GM12801 (cell line): Measurements from ENCODE around the gene TMEM17.

Source experiments
- TF ChIP-seq, protein P1 (sequence below): IDR thresholded peaks from one replicate; pipeline ENCODE4 v1.5.1; 2011; ENCODE audit warnings: control low read depth; ENCODE audit not compliant: insufficient read length; ENCODE audit errors: extremely low read depth

TMEM17 gene

GRCh38 chr2:62458671-62459081 lies 47.3 kb downstream of the TMEM17 start:
- TF ChIP-seq, protein P1, sequence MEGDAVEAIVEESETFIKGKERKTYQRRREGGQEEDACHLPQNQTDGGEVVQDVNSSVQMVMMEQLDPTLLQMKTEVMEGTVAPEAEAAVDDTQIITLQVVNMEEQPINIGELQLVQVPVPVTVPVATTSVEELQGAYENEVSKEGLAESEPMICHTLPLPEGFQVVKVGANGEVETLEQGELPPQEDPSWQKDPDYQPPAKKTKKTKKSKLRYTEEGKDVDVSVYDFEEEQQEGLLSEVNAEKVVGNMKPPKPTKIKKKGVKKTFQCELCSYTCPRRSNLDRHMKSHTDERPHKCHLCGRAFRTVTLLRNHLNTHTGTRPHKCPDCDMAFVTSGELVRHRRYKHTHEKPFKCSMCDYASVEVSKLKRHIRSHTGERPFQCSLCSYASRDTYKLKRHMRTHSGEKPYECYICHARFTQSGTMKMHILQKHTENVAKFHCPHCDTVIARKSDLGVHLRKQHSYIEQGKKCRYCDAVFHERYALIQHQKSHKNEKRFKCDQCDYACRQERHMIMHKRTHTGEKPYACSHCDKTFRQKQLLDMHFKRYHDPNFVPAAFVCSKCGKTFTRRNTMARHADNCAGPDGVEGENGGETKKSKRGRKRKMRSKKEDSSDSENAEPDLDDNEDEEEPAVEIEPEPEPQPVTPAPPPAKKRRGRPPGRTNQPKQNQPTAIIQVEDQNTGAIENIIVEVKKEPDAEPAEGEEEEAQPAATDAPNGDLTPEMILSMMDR: no peak

GRCh38 chr2:62458206-62458641 lies 47.8 kb downstream of the TMEM17 start:
- TF ChIP-seq, protein P1: no peak

GRCh38 chr2:62457556-62457955 lies 48.4 kb downstream of the TMEM17 start:
- TF ChIP-seq, protein P1: no peak

DNA sequence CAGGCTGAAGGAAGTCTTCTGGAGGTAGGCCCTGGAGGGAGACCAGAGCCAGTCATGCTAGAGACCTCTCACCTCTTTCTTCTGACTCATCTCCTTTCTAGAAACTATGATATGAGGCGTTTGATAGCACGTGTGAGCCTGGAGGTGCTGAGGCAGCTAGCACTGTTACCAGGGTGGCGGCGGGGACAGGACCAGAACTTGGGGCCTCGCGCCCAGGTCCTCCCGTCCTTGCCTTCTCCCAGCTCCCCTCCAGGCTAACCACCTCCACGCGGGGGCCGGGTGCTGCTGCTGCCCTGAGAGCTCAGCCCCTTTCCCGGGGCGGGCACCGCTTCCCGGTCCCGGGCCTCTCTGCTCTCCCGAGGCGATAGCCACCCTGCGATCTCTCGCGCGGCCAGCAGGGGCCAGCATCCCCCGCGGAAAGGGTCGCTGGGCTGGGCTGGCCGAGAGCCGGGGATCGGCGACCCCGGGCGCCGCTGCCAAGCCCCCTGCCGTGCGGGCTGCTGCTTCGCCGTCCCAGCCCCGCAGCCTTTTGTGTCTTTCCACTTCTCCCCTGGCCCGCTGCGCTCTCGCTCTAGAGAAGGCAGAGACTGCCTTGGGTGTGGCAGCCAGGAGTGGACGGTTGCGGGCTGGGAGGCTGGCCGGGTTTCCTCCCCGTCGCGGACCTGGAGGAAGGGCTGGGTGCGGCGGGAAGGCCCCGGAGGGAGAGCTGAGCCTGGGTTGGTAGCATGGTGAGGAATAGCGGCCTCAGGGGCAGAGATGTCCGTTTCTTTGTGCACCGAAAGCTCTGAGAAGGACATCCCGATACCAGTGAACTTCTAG lies 49.1 kb downstream of the TMEM17 start:
- TF ChIP-seq, protein P1: no peak

- TF ChIP-seq, protein P1: no peak
Measured at GRCh38 chr2:62455957-62456692, 49.9 kb downstream of the TMEM17 start.

DNA sequence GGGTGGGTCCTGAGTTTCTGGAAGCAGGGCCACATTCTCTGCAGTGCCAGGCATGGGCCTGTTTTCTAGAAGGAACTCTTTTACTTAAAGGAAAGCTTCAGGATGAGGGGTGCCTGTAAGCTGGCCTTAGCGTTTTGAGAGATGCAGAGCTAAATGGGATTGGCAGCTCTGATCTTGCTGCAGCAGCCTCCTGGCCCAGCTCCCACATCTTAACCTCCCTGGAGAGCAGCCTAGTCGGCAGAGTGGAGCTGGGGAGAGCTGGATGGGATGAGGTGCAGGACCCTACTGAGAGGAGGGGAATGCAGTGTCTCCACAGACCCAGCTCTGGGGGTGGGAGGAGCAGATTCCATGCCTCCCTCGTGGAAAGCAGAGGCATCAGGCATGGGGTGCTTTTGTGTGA lies 52.0 kb downstream of the TMEM17 start:
- TF ChIP-seq, protein P1: no peak

- TF ChIP-seq, protein P1: no peak
Measured at GRCh38 chr2:62452701-62453454, 53.1 kb downstream of the TMEM17 start.
